HG02840 (cell line): Measurements from ENCODE around the gene NELFCD.
"Not testable (repeated sequence)": the region's sequence is repeated elsewhere in the genome, so short reads cannot be mapped to it uniquely, and the experiment has no call there.

Experiments used
- ATAC-seq: cut with Tn5 transposase; IDR thresholded peaks from one replicate; pipeline ENCODE4 v1.9.1; 2021; ENCODE audit warnings: mild to moderate bottlenecking, moderate library complexity, moderate number of reproducible peaks; ENCODE audit not compliant: unreplicated experiment, low FRiP score

Gene NELFCD

DNA sequence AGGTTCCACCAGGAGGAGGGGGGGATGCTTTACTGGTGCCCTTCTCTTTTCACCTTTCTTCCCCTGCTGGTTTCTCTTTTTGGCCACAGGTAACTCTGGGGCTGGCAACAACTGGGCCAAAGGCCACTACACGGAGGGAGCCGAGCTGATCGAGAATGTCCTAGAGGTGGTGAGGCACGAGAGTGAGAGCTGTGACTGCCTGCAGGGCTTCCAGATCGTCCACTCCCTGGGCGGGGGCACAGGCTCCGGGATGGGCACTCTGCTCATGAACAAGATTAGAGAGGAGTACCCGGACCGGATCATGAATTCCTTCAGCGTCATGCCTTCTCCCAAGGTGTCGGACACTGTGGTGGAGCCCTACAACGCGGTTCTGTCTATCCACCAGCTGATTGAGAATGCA lies 42.6 kb downstream of the NELFCD start:
- no peak for ATAC-seq

DNA sequence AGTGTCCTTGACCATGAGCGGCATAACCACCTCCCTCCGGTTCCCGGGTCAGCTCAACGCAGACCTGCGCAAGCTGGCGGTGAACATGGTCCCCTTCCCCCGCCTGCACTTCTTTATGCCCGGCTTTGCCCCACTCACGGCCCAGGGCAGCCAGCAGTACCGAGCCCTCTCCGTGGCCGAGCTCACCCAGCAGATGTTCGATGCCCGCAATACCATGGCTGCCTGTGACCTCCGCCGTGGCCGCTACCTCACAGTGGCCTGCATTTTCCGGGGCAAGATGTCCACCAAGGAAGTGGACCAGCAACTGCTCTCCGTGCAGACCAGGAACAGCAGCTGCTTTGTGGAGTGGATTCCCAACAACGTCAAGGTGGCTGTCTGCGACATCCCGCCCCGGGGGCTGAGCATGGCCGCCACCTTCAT lies 43.1 kb downstream of the NELFCD start:
- no peak for ATAC-seq

DNA sequence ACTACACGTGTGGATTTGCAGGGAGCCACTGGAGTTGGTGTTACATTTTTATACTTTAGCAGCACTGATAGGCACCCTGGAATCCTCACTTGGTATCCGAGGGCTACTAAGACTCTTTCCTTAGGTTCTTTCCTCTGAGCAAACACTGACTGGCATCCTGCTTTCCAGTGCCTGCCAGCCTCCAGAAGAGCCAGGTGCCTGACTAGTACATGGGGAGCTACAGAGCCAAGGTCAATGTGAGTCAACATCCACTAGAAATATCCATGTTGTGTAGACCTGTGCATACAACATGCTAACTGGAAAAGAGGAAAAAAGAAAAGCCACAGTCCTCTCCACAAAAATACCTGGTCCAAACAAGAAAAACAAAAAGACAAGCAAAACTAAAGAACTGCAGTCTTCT lies 44.0 kb downstream of the NELFCD start:
- no peak for ATAC-seq

DNA sequence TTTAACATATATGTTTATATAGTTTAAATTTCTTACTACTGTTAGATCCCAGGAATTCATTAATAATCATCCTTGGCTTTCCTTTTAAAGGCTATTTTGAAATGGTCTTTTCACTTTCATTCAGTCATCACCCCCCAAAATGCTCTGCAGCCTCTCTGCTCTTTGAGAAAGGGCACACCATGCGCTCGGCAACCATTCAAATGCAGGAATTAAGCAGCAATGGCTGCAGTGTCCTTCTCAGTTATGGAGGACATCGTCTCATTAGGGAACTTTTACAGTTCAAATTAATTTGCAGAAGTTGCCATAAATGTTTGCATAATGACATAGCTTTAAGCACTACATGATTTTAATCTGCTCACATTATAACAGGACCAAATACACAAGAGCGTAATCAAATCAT lies 44.5 kb downstream of the NELFCD start:
- no peak for ATAC-seq

DNA sequence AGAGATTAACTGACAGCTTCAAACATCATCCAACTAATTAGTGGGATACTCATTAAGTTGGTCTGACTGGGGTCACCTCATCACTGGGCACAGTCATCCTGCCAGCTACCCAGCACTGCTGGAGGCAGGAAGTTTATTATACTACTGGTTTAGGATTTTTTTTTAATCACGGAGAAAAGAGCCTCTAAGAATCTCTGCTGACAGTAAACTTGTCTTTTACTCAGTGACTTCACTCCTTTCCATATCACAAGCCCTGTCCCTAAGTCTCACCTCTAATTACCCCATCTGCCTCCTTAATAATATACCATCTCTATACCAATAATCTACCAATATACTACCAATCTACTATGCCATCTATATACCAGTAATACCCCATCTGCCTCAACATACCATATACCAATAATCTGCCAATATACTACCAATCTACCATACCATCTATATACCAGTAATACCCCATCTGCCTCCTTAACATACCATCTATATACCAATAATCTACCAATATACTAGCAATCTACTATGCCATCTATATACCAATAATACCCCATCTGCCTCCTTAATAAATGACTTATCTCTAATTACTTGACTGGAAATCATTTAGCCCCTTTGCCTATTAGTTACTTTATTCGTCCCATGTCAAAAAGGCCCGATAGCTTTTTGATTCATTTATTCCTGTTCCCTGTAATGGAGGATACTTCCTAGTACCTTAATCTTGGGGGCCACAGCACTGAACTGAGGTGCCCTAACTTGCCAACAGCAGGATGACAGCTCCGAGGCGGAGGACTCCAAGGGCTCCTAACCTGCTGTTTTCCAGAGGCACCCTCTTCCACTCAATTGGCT lies 46.1 kb downstream of the NELFCD start:
- ATAC-seq: no peak

DNA sequence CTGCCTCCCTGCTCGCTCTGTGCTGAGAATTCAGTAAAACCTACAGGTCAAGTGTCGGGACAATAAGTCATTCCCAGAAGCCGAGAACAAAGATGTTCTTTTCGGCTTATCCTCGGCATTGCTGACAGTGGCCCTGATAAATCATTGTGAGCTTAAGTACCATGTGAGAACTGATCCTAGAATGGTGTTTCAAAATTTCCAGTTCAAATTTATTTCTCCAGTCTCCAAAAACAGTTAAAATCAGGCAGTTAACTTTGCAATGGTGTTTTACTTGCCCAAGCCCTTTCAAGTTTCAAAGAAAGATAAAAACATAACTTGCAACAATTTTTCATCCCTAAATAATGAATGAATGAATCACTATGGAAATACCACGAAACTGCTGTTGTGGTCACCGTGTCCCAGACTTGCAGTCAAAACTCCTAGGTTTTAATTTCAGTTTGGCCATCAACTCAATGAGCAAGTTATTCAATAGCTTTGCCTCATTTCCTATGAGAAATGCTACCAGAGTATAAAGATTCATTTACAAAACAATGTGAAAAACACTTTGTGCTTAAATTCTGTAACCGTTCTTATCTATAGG lies 46.8 kb downstream of the NELFCD start:
- ATAC-seq: no peak

DNA sequence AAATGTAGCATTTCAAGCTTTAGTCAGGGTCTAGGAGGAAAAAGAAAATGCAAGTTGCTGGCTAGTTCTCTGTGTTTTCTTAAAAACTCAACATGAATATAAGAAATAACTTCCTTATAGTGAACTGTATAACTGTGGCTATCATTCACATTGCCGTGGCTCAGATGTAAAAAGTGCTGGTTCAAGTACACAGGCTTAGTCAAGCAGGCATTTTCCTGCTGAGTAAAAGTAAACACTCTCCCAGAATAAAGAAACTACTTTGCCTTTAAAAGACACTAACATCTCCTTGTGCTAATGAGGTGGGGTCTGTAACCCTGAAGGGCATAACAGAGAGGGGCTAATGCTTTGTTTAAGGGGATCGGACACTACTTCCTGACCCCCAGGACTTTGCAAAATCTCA lies 47.8 kb downstream of the NELFCD start:
- ATAC-seq: no peak

DNA sequence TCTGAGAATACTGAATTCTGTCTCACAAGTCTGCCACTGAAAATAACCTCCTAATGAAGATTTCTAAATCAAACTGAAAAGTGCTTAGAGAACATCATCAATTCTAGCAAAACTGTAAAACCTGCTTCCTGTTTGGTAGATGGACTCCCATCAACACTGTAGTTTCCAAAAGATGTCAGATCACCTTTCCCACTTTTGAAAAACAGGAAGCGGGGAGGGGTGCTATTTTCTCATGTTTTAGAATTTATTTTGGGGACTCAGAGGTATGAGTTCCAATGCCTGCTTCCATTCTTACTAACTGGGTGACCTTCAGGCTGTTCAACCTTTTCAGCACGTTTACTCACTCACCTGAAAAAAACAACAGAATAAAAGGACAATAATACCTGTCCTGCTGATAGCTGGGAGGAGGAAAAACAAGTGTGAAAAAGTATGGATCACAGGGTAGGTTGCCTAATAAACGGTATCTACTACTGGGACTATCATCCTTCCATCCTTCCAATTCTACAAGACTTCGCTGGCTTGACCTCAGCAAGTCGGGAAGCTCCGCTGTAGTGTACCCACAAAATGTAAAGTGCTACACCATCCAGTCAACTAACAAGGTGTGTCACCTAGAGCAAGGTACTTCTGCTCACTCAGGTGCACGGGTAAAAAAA lies 50.0 kb downstream of the NELFCD start:
- no peak for ATAC-seq

DNA sequence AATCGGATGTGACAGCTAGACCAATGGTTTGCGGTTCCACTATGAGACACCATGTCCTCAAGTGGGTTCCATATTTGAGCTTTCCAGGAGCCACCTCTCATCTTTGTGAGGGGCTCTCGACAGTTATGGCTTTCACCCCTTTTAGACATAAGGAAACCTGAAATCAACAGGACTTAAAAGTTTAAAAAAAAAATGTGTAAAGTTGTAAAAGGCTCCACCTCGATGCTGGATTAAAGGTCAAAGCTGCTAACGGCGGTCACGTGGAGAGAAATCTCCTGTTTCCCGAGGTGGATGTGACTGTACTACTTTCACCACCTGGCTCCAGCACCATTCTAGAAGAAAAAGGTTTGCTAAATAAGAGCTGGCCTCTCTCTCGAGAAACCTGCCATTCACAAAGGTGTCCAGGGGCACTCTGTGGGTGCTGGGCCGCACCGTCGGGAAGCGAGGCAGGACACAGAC lies 50.5 kb downstream of the NELFCD start:
- ATAC-seq: no peak

DNA sequence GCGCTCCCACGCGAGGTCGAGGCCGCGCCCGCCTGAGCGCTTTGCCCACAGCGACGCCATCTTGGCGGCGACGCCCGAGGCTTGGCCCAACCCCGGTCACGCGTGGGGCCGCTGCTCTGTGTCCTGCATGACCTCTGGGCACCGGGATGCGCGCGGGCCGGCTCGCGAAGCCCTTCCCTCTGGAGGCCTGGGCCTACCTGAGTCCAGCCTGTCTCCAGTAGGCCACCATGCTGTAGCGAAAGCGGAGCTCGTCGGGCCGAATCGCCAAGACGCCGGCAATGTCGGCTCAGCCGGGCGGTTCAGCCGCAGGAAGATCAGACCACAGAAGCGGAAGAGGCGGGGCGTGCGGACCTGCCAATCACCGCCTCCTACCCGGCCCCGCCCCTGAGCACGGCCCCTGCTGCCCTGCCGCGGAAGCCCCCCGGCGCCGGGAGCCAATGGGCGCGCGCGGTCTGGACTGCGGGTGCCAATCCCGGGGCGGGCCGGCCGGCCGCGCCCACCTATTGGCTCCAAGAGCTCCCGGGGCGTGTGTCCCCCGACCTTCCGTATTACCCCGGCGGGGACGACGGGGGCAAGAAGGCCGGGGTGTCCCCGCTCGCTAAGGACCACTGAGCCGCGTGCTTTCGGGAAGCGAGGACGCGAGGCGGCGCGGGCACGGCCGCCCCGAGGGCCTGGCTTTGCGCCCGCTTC lies 51.1 kb downstream of the NELFCD start, which contains the start of gene ATP5F1E:
Gene ATP5F1E, minus strand, starts transcription at position 313 of the 690 bp plus-strand sequence. Its CDS starts 84 bp downstream, at position 229.
- peak; percentile 92 for ATAC-seq

DNA sequence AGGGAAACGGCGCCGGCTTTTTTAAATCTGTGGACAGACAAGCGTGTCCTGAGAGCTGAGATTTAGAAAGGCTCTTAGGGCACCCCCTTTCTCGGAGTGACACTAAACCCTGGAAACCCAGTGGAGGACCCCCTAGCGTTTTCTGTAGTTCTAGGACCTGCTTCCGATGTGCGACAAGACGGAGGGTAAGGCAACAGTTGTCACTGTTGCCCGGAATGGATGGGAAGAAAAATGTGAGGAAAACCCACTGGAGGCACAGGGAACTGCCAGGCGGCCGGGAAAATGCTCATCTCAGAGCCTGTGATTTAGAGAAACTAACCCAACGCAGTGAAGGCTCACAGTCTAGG lies 51.6 kb downstream of the NELFCD start:
- no peak for ATAC-seq

DNA sequence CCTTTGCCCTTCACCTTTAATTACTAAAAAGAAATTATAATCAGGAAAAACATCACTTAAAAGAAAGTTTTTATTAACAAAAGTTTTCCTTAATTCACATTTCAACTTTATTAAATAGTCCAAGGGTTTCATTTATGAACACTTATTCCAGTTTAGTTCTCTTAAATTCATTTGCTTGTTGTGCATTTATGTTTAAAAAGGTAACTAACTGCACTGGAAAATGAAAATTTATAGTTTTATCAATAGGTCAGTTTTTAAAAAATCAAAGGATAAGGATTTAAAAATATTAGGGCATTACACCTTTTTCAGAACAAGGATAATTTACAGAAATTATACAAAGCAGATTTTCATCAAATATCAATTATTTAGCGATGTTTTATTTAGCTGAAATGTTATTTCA lies 52.0 kb downstream of the NELFCD start:
- ATAC-seq: no peak

DNA sequence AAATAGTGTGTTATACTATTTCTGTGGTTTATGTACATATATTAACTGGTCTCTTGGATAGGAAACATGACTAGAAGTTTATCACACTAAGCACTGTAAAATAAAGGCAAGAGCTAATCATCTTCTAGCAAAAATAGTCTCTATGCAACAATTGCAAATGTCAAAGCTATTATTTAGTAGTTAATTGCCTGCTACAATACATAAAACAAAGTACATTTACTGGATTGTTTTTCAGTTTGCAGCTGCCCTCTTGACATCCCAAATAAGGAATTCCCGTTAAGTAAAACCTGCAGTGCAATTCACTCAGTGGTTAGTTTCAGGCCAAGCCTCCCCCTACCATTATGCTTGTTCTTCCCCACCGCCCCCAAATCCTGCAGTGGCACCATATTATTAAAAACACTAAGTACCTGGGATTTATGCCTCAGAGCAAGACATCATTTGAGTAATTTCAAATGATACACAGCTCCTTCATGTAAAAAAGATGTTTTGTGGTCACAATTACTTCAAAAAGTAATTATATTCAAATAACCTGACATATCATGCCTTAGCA lies 52.6 kb downstream of the NELFCD start:
- ATAC-seq: no peak

DNA sequence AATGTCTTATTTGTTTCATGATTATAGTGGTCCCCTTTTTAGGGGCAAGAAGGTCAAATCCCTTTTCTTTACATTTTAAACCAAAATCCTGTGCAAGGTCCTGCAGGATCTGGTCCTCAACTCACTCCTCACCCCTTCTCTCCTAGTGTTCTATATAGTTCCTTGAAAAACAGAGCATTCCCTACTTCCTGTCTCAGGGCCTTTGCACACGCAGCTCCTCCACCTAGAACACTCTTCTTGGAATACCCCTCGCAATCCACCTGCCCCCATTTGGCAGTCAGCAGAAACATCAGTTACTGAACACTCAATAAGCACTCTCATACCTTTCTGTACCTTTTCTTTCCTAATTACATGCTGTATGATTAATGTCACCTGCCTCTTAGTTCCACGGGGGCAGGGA lies 54.3 kb downstream of the NELFCD start:
- ATAC-seq: no peak

DNA sequence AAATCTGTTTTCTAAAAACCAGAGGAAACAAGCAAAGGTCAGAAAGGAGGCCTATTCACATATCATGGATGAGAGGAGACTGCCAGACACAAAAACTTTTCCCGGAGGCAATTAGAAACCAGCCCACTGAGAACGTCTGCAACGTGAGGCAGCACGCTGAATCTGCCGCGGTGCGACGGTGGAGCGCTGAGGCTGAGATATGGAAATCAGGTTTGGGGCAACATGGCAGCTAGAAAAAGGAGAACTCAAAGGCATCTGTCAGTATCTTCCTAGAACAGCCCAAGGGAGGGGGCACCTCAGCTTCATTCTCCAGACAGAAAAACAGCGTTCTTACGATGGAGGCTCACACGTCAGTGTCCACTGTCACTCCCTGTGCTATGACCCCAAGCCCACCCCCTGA lies 56.3 kb downstream of the NELFCD start:
- no peak for ATAC-seq

DNA sequence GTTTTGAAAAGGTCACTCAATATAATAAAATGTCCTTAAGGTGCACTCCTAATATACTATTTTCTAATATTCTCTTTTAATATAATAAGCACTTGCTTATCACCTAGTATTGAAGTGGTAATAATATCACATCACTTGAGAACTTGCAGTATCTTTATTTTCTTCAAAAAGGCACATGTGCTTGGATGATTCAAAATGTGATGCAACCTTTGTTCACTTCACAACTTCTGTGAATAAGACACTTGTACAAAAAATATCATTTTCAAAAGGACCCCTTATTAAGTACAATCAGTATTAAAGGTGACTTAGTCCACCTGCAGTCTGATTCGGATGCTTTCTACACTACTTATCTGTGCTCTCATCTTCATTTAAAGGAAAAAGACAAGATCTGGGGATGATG lies 58.2 kb downstream of the NELFCD start:
- no peak for ATAC-seq

DNA sequence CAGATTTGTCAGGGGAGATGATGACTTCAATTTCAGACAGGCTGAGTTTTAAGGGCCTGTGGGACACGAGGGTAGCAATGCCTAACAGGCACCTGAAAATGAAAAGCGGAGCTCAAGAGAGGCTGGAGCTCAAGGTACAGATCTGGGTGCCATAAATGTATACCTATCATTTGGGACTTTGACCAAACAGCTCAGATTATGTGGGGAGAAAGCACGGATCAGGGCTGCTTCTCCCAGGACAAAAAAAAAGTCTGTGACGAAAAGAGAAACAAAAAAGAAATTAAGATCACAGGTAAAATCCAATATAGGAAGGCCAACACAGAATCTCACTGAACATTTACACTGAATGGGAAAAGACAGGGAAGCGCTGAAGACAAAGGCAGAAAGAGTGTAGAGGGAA lies 59.6 kb downstream of the NELFCD start:
- ATAC-seq: no peak

DNA sequence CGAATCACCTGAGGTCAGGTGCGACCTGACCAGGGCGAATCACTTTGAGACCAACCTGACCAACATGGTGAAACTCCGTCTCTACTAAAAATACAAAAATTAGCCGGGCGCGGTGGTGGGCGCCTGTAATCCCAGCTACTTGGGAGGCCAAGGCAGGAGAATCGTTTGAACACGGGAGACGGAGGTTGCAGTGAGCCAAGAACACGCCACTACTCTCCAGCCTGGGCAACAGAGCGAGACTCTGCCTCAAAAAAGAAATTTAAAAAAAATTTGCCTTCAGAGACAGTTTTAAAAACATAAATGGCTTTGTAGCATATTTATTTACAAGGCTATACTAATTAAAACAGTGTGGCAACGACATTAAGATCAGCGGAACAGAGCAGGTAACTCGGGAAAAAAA lies 60.4 kb downstream of the NELFCD start:
- not testable (repeated sequence) for ATAC-seq

DNA sequence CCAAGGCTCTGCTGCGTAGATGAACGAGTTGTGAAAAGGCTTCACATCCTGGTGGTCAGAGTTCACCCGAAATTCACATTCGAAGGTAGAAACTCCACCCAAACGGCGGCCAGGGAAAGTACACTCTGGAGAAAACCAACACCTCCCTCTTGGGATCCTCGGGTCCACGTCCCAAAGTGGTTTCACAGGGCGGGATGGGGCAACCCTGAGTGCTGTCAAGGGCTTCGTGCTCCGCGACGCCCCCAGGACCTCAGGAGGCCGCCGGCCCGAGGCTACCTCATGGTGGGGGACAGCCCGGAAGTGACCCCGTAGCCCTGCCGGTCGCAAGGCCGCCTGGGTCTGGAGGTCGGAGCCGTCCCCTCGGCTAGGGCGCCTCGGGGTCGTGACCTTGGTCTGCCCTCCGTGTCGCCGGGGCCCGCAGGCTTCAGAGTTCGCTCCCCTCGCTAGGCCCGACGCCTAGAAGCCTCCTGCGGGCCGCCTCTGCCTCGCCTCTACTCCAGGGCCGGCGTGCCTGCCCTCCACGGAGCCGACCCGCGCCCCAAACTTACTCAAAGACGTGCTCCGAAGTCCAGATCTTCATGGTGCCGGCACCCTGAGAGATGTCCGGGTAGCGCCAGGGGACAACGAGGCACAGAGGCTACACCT lies 61.2 kb downstream of the NELFCD start, which contains the start of gene PRELID3B:
Gene PRELID3B, minus strand, starts transcription at position 636 of the 645 bp plus-strand sequence. Its CDS starts 56 bp downstream, at position 580.
- peak; percentile 41 for ATAC-seq
